Heart left ventricle (tissue), 13 donors: Measurements from ENCODE around the gene CYP1A1.

Experiments
- CTCF ChIP-seq, 12 donors: fragments of 200-600 bp; sonication (generic) in 4 of 12; IDR thresholded peaks; one replicate each; pipeline versions ENCODE4 v1.5.0 to v1.8.0; 2018 to 2022; ENCODE audit warnings: antibody characterized with exemption in 12 of 12, mild to moderate bottlenecking in 5 of 12
- POLR2A ChIP-seq, 2 donors: fragments of 450-650 bp; IDR thresholded peaks; one replicate each; pipeline ENCODE4 v1.6.1; 2017; ENCODE audit warnings: antibody characterized with exemption in 2 of 2, mild to moderate bottlenecking in 2 of 2, moderate library complexity in 2 of 2
- donor health status: ischemic (EF 13 %, LVEDD 7.1; RV severe dilation, severe dysfunction).
- donor health status: DM: no; HTN: yes; CAD: no.
- donor health status: DM: no; HTN: no; CAD: no.
- donor health status: ischemic (EF 25% LVEDD 6.9; RV normal size, moderate dysfunction).
- donor health status: ischemic (EF 25% LVEDD 5.7; RV mildly dilated, moderate dysfunction).
- donor health status: ischemic (EF 35%, LVEDD 5.7; RV mildly dilated, moderate dysfunction).
- donor health status: nonischemic (EF 11% LVEDD 7.7; RV severe dilation, severe dysfunction).
- donor health status: DM: yes; HTN: yes; CAD: no.
- donor health status: PGD.
- donor health status: ischemic (EF 29% LVEDD 5.4; RV normal size, mild dysfunction).
- donor health status: nonischemic (EF 23%, LVEDD 6.1; RV moderate dilation, normal function).

- peak in 1 of 2 donors; percentile 15 for TF ChIP-seq POLR2A (IDR thresholded peaks at IDR 0.05)
- TF ChIP-seq CTCF (IDR thresholded peaks at IDR 0.05), result peak in 1 of 12 donors; percentile 17
Observed at GRCh38 chr15:74725845-74726773, 781 bp upstream of the CYP1A1 start.
